GM19468 (cell line): ENCODE results near the gene UNC119B.
A peak's percentile ranks its signal among the peaks of the same experiment; 100 is the strongest.
"Not testable (repeated sequence)": the region's sequence is repeated elsewhere in the genome, so short reads cannot be mapped to it uniquely, and the experiment has no call there.

Experiments
- ATAC-seq: cut with Tn5 transposase; IDR thresholded peaks from one replicate; pipeline ENCODE4 v1.9.1; 2021; ENCODE audit warnings: mild to moderate bottlenecking, moderate library complexity, moderate number of reproducible peaks; ENCODE audit not compliant: unreplicated experiment; ENCODE audit errors: extremely low read depth

UNC119B gene

GRCh38 chr12:120710031-120710804 is at the start of gene UNC119B:
TSS of gene UNC119B (plus strand) at chr12:120710458. CDS start at chr12:120710475, 17 bp downstream.
- ATAC-seq: peak; percentile 21

- no peak for ATAC-seq
These were observed 48.8 kb upstream of the UNC119B start for GRCh38 chr12:120661432-120661831.

GRCh38 chr12:120662879-120663278 is 47.4 kb upstream of the UNC119B start:
- ATAC-seq: peak; percentile 58

- no peak for ATAC-seq
These were observed 46.5 kb upstream of the UNC119B start for GRCh38 chr12:120663741-120664140.

- ATAC-seq: no peak
These were observed 43.5 kb upstream of the UNC119B start for GRCh38 chr12:120666571-120667390.

GRCh38 chr12:120668091-120668867 is 42.0 kb upstream of the UNC119B start:
- ATAC-seq: no peak

- ATAC-seq: no peak
These were observed 41.1 kb upstream of the UNC119B start for GRCh38 chr12:120668868-120669840.

GRCh38 chr12:120670237-120670636 is 40.0 kb upstream of the UNC119B start:
- not testable (repeated sequence) for ATAC-seq

GRCh38 chr12:120670667-120671066 is 39.6 kb upstream of the UNC119B start:
- ATAC-seq: no peak

- no peak for ATAC-seq
These were observed 36.1 kb upstream of the UNC119B start for GRCh38 chr12:120674097-120674636.

DNA sequence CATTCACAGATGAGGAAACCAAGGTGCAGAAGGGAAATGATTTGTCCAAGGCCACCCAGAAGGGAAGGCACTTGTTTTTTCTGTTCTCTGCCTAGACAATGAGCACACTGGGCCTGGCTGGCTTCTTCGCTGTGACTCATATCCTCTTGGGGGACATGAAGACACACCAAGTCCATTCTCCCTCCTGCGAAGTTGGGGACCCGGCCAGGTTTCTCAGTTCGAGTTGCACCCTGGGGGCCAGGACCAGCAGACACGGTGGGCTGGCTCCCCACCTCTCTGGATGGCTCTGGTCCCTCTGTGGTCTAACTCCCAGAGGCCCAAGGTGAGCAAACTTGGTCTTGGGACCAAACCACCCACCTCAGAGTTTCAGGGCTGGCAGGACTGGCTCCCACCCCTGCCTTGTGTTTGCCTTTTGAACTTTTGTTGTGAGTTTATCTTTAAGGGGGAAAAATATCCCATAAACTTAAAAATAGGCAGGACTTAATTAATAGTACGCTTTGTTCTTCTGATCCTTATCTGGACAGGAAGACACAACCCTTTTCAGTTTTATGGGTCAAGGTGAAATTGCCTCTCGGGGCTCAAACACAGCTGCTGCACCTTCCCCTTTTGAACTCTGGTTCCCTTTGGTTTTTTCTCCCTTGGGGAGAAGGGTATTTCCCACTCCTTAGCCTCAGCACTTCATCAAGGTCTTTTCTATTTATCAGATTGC is 32.3 kb upstream of the UNC119B start:
- ATAC-seq: peak; percentile 41

- no peak for ATAC-seq
These were observed 31.7 kb upstream of the UNC119B start for GRCh38 chr12:120678572-120678971.

GRCh38 chr12:120680165-120680738 is 30.0 kb upstream of the UNC119B start:
- ATAC-seq: no peak

DNA sequence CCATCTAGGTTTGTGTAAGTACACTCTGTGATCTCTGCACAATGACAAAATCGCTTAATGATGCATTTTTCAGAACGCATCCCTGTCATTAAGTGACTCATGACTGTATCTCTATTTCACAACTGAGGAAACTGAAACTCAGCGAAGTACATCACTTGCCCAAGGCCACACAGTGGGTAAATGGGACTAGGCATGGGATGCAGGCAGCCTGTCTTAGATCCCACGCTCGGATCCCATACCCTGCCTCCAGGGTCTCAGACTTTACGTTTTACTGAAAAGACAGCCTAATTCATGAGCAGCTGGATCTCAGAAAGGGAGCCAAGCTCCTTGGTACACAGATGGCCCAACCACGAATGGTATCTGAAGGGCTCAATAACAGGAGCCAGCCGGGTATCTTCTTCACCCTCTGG is 25.7 kb upstream of the UNC119B start:
- ATAC-seq: no peak

DNA sequence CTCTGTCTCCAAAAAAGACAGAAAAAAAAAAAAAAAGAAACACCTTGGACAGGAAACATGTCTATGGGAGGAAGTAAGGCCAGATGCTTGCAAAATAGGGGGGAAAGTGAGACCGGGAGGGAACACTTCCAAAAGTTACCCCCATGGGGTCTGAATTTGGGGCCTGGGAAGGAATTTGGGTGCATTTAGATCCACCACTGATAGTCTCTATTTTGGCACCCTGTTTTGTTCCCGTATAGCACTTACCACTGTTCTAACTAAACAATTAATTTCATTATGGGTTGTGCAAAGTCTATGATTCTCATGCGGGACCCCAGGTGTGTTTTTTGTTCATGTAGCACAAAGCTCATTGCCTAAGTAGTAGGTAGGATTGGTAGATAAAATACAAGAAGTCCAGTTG is 24.7 kb upstream of the UNC119B start:
- no peak for ATAC-seq

DNA sequence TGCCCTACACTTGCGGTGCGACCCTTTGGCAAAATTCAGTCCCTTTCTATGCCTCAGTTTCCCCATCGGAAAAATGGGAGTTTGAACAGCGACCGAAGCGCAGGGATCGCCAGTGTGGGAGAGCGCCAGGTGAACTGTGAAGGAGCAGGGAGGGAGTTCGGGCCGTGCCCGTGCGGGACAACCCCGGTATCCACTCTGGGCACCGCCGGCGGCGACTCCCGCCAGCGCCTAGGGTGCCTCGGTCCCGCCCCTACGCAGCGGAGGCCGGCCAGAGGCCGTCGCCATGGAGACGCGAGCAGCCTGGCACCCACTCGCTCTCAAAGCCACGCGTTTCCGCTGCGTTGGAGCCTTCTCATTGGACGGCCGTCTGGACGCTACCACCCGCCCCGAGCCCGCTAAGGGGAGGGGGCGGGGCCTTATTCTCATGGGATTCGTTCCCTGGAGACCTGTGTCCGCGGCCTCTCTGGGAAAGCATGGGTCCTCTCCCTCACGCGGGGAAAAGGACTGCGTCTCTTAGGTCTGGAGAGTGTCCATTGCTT is 24.0 kb upstream of the UNC119B start:
- ATAC-seq: peak; percentile 53

GRCh38 chr12:120686690-120687577 is 23.3 kb upstream of the UNC119B start, which contains the start of gene MLEC:
TSS of gene MLEC (plus strand) at chr12:120687149. CDS start at chr12:120687297, 148 bp downstream.
- peak; percentile 35 for ATAC-seq
